ENCODE measurements around the gene PCYT2. TPM values are rescaled to one million over a fixed set of nuclear protein-coding genes. Genes with fewer than 3 reads are reported as not detected.

PCYT2 gene
- total RNA-seq, 1 donor from 2014 or later = 93.2 TPM

DNA sequence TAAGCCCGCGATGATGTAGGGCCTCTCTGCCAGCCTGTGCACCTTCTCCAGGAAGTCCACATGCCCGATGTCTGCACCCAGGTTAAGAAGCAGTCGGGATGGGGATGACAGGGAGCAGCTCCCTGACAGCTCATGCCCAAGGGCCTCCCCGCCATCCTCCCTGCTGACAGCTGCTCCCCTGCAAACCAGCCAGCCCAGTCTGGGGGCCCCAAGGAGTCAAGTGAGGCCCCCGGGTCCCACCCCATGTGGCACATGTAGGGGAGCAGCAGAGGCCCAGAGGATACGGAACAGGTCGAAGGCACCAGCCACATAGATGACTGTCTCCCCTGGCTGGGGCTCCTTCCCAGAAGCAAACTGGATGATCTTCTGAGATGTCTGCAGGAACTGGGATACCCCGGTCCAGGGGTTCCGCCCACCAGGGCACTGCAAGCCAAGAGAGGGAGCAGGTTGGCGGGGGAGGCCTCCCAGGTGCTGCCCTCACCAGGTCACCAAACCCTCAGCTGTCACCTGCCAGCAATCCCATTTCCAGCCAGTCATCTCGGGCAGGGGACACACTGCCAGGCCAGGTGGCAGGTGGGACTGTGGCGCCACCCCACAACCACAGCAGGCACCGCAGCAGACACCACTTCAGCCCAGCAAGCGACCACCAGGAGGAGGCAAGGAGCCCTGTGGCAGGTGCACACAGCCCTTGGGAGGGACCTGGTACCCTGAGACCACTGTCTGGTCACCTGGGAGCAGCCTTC, 4.6 kb downstream of the PCYT2 start:
- Mint-ChIP-seq H3K27ac (no peak overlapping the region), H3K36me3 (ENCODE audit: insufficient read depth) (peaks cover 2% of the 10 kb centered on the region), H3K4me1 (ENCODE audit: low read depth) (peaks cover 10% of the 10 kb centered on the region), H3K9me3 (ENCODE audit: low read depth) (no peaks in the 10 kb centered on the region), H3K27me3 (no peaks in the 10 kb centered on the region), H3K4me3 (ENCODE audit: low read depth) (no peak overlapping the region)
- DNase-seq (ENCODE audit: low spot score, unreplicated experiment) = no peak
- TF ChIP-seq CTCF (IDR thresholded peaks at IDR 0.05; ENCODE audit: unreplicated experiment) = no peak

GRCh38 chr17:81905993-81906392, 5.2 kb downstream of the PCYT2 start:
- Mint-ChIP-seq H3K9me3 (ENCODE audit: low read depth) (no peaks in the 10 kb centered on the region), H3K4me1 (ENCODE audit: low read depth) (peaks cover 10% of the 10 kb centered on the region), H3K36me3 (ENCODE audit: insufficient read depth) (peaks cover 4% of the 10 kb centered on the region), H3K27me3 (peaks cover 6% of the 10 kb centered on the region), H3K27ac (no peak overlapping the region), H3K4me3 (ENCODE audit: low read depth) (no peak overlapping the region)
- TF ChIP-seq CTCF (IDR thresholded peaks at IDR 0.05; ENCODE audit: unreplicated experiment) = no peak
- no peak for DNase-seq (ENCODE audit: low spot score, unreplicated experiment)

DNA sequence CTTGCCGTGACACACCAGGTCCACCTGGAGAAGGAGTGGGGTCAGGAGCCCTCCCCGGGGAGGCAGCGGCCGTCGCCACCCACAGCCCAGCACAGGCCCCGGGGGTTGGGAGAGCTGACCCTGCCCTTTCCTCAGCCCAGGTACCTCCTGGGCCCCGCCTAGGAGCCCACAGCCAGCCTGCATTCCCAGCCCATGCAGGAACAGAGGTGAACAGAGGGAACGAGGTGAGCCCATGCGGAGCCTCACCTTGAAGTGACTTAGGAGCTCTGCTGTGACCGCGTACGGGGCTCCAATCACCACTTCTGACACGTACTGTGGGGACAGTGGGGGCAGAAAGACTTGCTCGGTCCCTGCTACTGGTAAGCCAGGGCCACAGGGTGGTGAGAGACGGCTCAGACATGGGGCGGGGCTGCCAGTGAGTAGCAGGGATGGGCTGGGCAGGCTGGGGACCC, 5.7 kb downstream of the PCYT2 start:
- TF ChIP-seq CTCF (IDR thresholded peaks at IDR 0.05; ENCODE audit: unreplicated experiment) = no peak
- no peaks in the 10 kb centered on the region for H3K9me3 Mint-ChIP-seq (ENCODE audit: low read depth)

GRCh38 chr17:81904600-81905423, 6.4 kb downstream of the PCYT2 start:
- peaks cover 12% of the 10 kb centered on the region for H3K36me3 Mint-ChIP-seq (ENCODE audit: insufficient read depth)
- no peak overlapping the region for H3K4me3 Mint-ChIP-seq (ENCODE audit: low read depth)
- H3K27me3 Mint-ChIP-seq = peaks cover 9% of the 10 kb centered on the region
- H3K4me1 Mint-ChIP-seq (ENCODE audit: low read depth) = peaks cover 4% of the 10 kb centered on the region
- DNase-seq (ENCODE audit: low spot score, unreplicated experiment) = peak; percentile 10
- no peak for TF ChIP-seq CTCF (IDR thresholded peaks at IDR 0.05; ENCODE audit: unreplicated experiment)
- H3K27ac Mint-ChIP-seq = no peak overlapping the region
- H3K9me3 Mint-ChIP-seq (ENCODE audit: low read depth) = no peaks in the 10 kb centered on the region

More for the DNA sequence above, 5.7 kb downstream of the PCYT2 start:
- Mint-ChIP-seq H3K36me3 (ENCODE audit: insufficient read depth) (peaks cover 7% of the 10 kb centered on the region), H3K27ac (no peak overlapping the region), H3K27me3 (peaks cover 9% of the 10 kb centered on the region), H3K4me1 (ENCODE audit: low read depth) (peaks cover 10% of the 10 kb centered on the region), H3K4me3 (ENCODE audit: low read depth) (no peak overlapping the region)
- DNase-seq (ENCODE audit: low spot score, unreplicated experiment) = no peak

DNA sequence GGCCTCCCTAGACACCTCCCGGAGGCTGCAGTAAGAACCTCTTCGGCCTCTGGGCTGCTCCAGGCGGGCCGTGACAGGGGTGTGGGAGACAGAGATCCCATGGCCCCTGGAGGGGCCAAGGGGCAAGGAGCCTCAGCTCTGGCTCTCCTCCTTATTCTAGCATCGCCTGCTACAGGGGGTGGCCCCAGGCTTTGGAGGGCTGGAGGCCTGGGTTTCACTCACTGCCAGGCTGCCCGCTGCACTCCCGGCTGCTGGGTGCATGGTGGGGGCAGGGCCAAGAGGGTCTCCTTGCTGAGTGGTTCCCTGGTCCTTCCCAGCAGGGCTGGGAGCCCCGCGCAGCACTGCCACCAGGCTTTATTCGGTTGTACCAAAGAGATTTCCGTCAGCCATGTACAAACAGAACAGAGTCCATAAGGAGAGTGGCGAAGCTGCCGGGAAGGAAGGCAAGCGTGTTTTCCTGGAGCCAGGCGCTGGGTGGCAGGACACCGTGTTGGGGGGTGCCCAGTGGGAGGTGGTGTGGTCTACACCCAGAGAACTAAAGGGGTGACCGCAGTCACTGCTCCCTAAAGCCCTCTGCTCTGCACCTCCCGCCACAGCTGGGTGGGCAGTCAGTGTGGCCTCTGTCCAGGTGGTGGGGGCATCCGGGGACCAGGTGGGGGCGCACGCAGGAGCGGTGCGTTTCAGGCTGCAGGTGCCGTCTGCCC, 7.2 kb downstream of the PCYT2 start:
- Mint-ChIP-seq H3K4me1 (ENCODE audit: low read depth) (no peaks in the 10 kb centered on the region), H3K9me3 (ENCODE audit: low read depth) (no peaks in the 10 kb centered on the region), H3K27me3 (peaks cover 9% of the 10 kb centered on the region), H3K27ac (no peak overlapping the region), H3K4me3 (ENCODE audit: low read depth) (no peak overlapping the region), H3K36me3 (ENCODE audit: insufficient read depth) (peaks cover 12% of the 10 kb centered on the region)
- TF ChIP-seq CTCF (IDR thresholded peaks at IDR 0.05; ENCODE audit: unreplicated experiment) = no peak
- no peak for DNase-seq (ENCODE audit: low spot score, unreplicated experiment)
